HCT116 (cell line): ENCODE results near the gene SLC35G6. TPM values are rescaled to one million over a fixed set of nuclear protein-coding genes. Genes with fewer than 3 reads are reported as not detected.

ENCODE experiments used
- ATAC-seq: fragments of 200-7000 bp; cut with Tn5 transposase; 2 replicates; pipeline ENCODE4 v1.9.1; 2020; ENCODE audit warnings: mild to moderate bottlenecking, moderate library complexity
- BruUV-seq: library from RNA; stranded (reverse); fragments of 400-500 nt; replicated peaks from 2 replicates; lab custom pipeline; 2021; lab: Mats Ljungman, UMichigan
- CTCF ChIA-PET: fragments of 300-600 bp; sonication (Branson Sonifier 250); formaldehyde crosslinking; loops from one replicate; lab custom pipeline; 2021; ENCODE audit warnings: antibody characterized with exemption; lab: Charles Lee
- POLR2A ChIA-PET: fragments of 300-600, 350-600 bp; sonication (Branson Sonifier 250); formaldehyde crosslinking; loops from one replicate; lab custom pipeline; 2021; ENCODE audit warnings: antibody characterized with exemption; lab: Charles Lee
- RAD21 ChIA-PET, 2 experiments: fragments of 300-600 bp; sonication (Branson Sonifier 250); formaldehyde crosslinking; loops; one replicate each; lab custom pipeline; 2023; ENCODE audit warnings: low total read pairs in 2 of 2; ENCODE audit not compliant: uncharacterized antibody in 2 of 2, unreplicated experiment in 2 of 2, low non-redundant PET in 1 of 2; lab: Charles Lee
- DNase-seq: peaks from one replicate; pipeline ENCODE4 v3.0.0-alpha.2; 2010; ENCODE audit warnings: low read depth, low spot score
- H2AFZ ChIP-seq: fragments of 200-600 bp; shearing (Covaris generic), sonication (generic); 2 replicates; pipeline ENCODE4 v1.6.1; 2017; ENCODE audit warnings: low read depth, mixed run types, mixed read lengths, antibody characterized with exemption, low read length; ENCODE audit not compliant: poor library complexity, severe bottlenecking
- H3K27ac ChIP-seq: 2 replicates; pipeline ENCODE4 v1.5.1; 2012; ENCODE audit warnings: low read depth, low read length
- H3K27me3 ChIP-seq: fragments of 200-600 bp; sonication (generic); 2 replicates; pipeline ENCODE4 v1.6.1; 2016; ENCODE audit warnings: mixed run types, low read length, mixed read lengths; ENCODE audit not compliant: insufficient read depth
- H3K36me3 ChIP-seq, 2 experiments: fragments of 200-500 bp in 1 of 2; fragments of 200-600 bp in 1 of 2; sonication (Bioruptor generic) in 1 of 2; sonication (generic) in 1 of 2; 2 replicates each; pipeline versions ENCODE4 v1.5.1 to v1.6.1; 2014 to 2016; ENCODE audit warnings: low read length in 2 of 2, inconsistent platforms in 1 of 2, mixed read lengths in 1 of 2, mixed run types in 1 of 2; ENCODE audit not compliant: insufficient read depth in 2 of 2, control insufficient read depth in 1 of 2
- H3K4me1 ChIP-seq, 2 experiments: fragments of 200-600 bp in 1 of 2; sonication (generic) in 1 of 2; 2 replicates each; pipeline versions ENCODE4 v1.5.1 to v1.6.1; 2012 to 2017; ENCODE audit warnings: low read length in 2 of 2, inconsistent platforms in 1 of 2, mild to moderate bottlenecking in 1 of 2, mixed read lengths in 1 of 2, mixed run types in 1 of 2, moderate library complexity in 1 of 2; ENCODE audit not compliant: insufficient read depth in 2 of 2, control insufficient read depth in 1 of 2
- H3K4me2 ChIP-seq: fragments of 200-600 bp; sonication (generic); 2 replicates; pipeline ENCODE4 v1.6.1; 2017; ENCODE audit warnings: mixed run types, low read length, mixed read lengths
- H3K4me3 ChIP-seq, 2 experiments: fragments of 200-600 bp in 1 of 2; sonication (generic) in 1 of 2; replicated peaks in 1 of 2; 2 replicates each; pipeline ENCODE4 v1.5.1; 2011 to 2016; ENCODE audit warnings: low read length in 2 of 2, control low read depth in 1 of 2, low read depth in 1 of 2, mild to moderate bottlenecking in 1 of 2, mixed read lengths in 1 of 2, mixed run types in 1 of 2
- H3K79me2 ChIP-seq: fragments of 200-600 bp; sonication (generic); 2 replicates; pipeline ENCODE4 v1.6.1; 2017; ENCODE audit warnings: mild to moderate bottlenecking, mixed run types, low read length, moderate library complexity, mixed read lengths; ENCODE audit not compliant: insufficient read depth
- H3K9ac ChIP-seq: fragments of 200-600 bp; sonication (generic); 2 replicates; pipeline ENCODE4 v1.6.1; 2016; ENCODE audit warnings: low read length, mixed read lengths
- H3K9me2 ChIP-seq: fragments of 200-600 bp; sonication (generic), shearing (Covaris generic); 2 replicates; pipeline ENCODE4 v1.6.1; 2017; ENCODE audit warnings: mixed run types, mild to moderate bottlenecking, moderate library complexity; ENCODE audit not compliant: insufficient read depth
- H3K9me3 ChIP-seq, 2 experiments: fragments of 200-500 bp in 1 of 2; fragments of 200-600 bp in 1 of 2; sonication (Bioruptor generic) in 1 of 2; sonication (generic) in 1 of 2; 2 replicates each; pipeline ENCODE4 v1.6.1; 2014 to 2017; ENCODE audit warnings: low read length in 2 of 2, mixed read lengths in 2 of 2, inconsistent platforms in 1 of 2, low read depth in 1 of 2, mild to moderate bottlenecking in 1 of 2, mixed run types in 1 of 2, moderate library complexity in 1 of 2; ENCODE audit not compliant: control insufficient read depth in 1 of 2, insufficient read depth in 1 of 2
- H4K20me1 ChIP-seq: fragments of 200-600 bp; sonication (generic), shearing (Covaris generic); 2 replicates; pipeline ENCODE4 v1.6.1; 2017; ENCODE audit warnings: mixed run types, mild to moderate bottlenecking, moderate library complexity; ENCODE audit not compliant: insufficient read depth
- ELF1 ChIP-seq: IDR thresholded peaks from 2 replicates; pipeline ENCODE4 v1.6.1; 2012; ENCODE audit warnings: low read depth, borderline replicate concordance
- EZH2 ChIP-seq: fragments of 200-600 bp; sonication (generic); IDR thresholded peaks from 2 replicates; pipeline ENCODE4 v1.6.1; 2017; ENCODE audit warnings: antibody characterized with exemption, mixed run types
- POLR2AphosphoS5 ChIP-seq: IDR thresholded peaks from 2 replicates; pipeline ENCODE4 v1.6.1; 2011; ENCODE audit warnings: mild to moderate bottlenecking, low read depth, low read length, moderate library complexity
- SIN3A ChIP-seq: IDR thresholded peaks from 2 replicates; pipeline ENCODE4 v1.6.1; 2012; ENCODE audit warnings: low read depth
- SRF ChIP-seq: IDR thresholded peaks from 2 replicates; pipeline ENCODE4 v1.6.1; 2012; ENCODE audit warnings: low read depth
- YY1 ChIP-seq: IDR thresholded peaks from 2 replicates; pipeline ENCODE4 v1.6.1; 2011; ENCODE audit warnings: low read length, low read depth, moderate library complexity, mild to moderate bottlenecking; ENCODE audit not compliant: insufficient replicate concordance; ENCODE audit errors: extremely low read depth
- ZNF274 ChIP-seq: fragments of 200-500 bp; sonication (Bioruptor generic); IDR thresholded peaks from 2 replicates; pipeline ENCODE4 v1.6.1; 2014; ENCODE audit warnings: mild to moderate bottlenecking, low read depth, low read length, inconsistent platforms
- intact Hi-C: fragments of 100-400 bp; cut with micrococcal nuclease; formaldehyde crosslinking; loops from 2 replicates; pipeline ENCODE4 v1.10.0; 2022
- total RNA-seq: library from RNA; stranded (reverse); gene quantifications from one replicate; pipeline ENCODE4 v1.2.1, GENCODE V29; 2021; ENCODE audit not compliant: unreplicated experiment

Gene SLC35G6
- total RNA-seq, 1 experiment from 2014 or later = not detected

- Histone ChIP-seq H3K27me3 (no peaks in the 10 kb centered on the region), H3K4me1 (peaks cover 25 to 63% of the 10 kb centered on the region in 2 experiments), H3K79me2 (peaks cover 36% of the 10 kb centered on the region), H3K9ac (peak overlapping the region; percentile 89), H3K9me2 (no peaks in the 10 kb centered on the region), H3K4me2 (peak overlapping the region; percentile 100), H3K36me3 (no peaks in the 10 kb centered on the region), H2AFZ (no peak overlapping the region), H4K20me1 (no peaks in the 10 kb centered on the region), H3K4me3 (peak overlapping the region; percentile 60 to 94), H3K9me3 (no peaks in the 10 kb centered on the region), H3K27ac (peak overlapping the region; percentile 87)
- intact Hi-C loops = loop anchor here (2.0 kb wide), 1 partner anchor 122 kb away; no protein-coding TSS in a partner anchor
- POLR2A ChIA-PET = no interaction called here
- CTCF ChIA-PET = no interaction called here
- TF ChIP-seq ZNF274 = no peak
- no peak for TF ChIP-seq POLR2AphosphoS5
- TF ChIP-seq EZH2 = no peak
- no peak for TF ChIP-seq SIN3A
- TF ChIP-seq ELF1 = no peak
- no peak for TF ChIP-seq SRF
- TF ChIP-seq YY1 = peak; percentile 19
- RAD21 ChIA-PET = no interaction called here
- TSS peak; percentile 12 for BruUV-seq
- DNase-seq (no peak), ATAC-seq (peak; percentile 30)
Observed at GRCh38 chr17:7478276-7479212, 2.7 kb upstream of the SLC35G6 start.
